Uterus (tissue), 4 donors: ENCODE data around the gene WDPCP. TPM values are rescaled to one million over a fixed set of nuclear protein-coding genes. Genes with fewer than 3 reads are reported as not detected.

Source experiments
- DNase-seq, 2 donors: peaks; one replicate each; pipeline ENCODE4 v3.0.0-alpha.2; 2019 to 2020
- H3K27ac ChIP-seq, 2 donors: fragments of 200-600 bp; sonication (generic); 1 replicate in 1 of 2; 2 replicates in 1 of 2; pipeline ENCODE4 v1.5.1; 2016 to 2018
- H3K27me3 ChIP-seq, 2 donors: fragments of 200-600 bp; sonication (generic); one replicate each; pipeline ENCODE4 v1.5.1; 2018 to 2019; ENCODE audit warnings: control low read depth in 1 of 2
- H3K36me3 ChIP-seq, 2 donors: fragments of 200-600 bp; sonication (generic); one replicate each; pipeline ENCODE4 v1.5.1; 2019; ENCODE audit warnings: control low read depth in 1 of 2
- H3K4me1 ChIP-seq, 2 donors: fragments of 200-600 bp; sonication (generic); one replicate each; pipeline ENCODE4 v1.5.1; 2018 to 2019; ENCODE audit warnings: control low read depth in 1 of 2
- H3K4me3 ChIP-seq, 2 donors: fragments of 200-600 bp; sonication (generic); 1 replicate in 1 of 2; 2 replicates in 1 of 2; pipeline ENCODE4 v1.5.1; 2018 to 2019; ENCODE audit warnings: mild to moderate bottlenecking in 1 of 2
- H3K9me3 ChIP-seq, 2 donors: fragments of 200-600 bp; sonication (generic); one replicate each; pipeline ENCODE4 v1.5.1; 2019; ENCODE audit warnings: control low read depth in 1 of 2
- CTCF ChIP-seq, 4 experiments: fragments of 200-600 bp in 2 of 4; fragments of 450-650 bp in 2 of 4; sonication (generic) in 2 of 4; IDR thresholded peaks; one replicate each; pipeline ENCODE4 v1.5.1; 2016 to 2019; ENCODE audit warnings: antibody characterized with exemption in 4 of 4, mild to moderate bottlenecking in 2 of 4, moderate library complexity in 1 of 4
- POLR2A ChIP-seq, 2 donors: fragments of 450-650 bp; IDR thresholded peaks; one replicate each; pipeline ENCODE4 v1.6.1; 2016; ENCODE audit warnings: antibody characterized with exemption in 2 of 2, mild to moderate bottlenecking in 1 of 2, moderate library complexity in 1 of 2
- intact Hi-C: fragments of 100-400 bp; cut with DNase I; formaldehyde crosslinking; loops from one replicate; pipeline ENCODE4 v1.15.1; 2023; ENCODE audit warnings: low total_unique reads
- total RNA-seq, 4 donors: library from RNA; depleted of rRNA in 3 of 4; stranded (reverse); fragments of >200 nt in 3 of 4; gene quantifications; one replicate each; pipeline versions ENCODE4 v1.1.0 to v1.2.4, GENCODE V29; 2014 to 2023
- donor health status: DM: yes; HTN: yes; CAD: no.

Gene WDPCP
- total RNA-seq, 4 donors from 2014 or later = 8.8 to 39.8 (median 29.7) TPM

GRCh38 chr2:63435070-63435469 lies 153.2 kb downstream of the WDPCP start:
- intact Hi-C loops = no loop called here
- DNase-seq = no peak
- no peaks in the 10 kb centered on the region for H3K36me3 ChIP-seq
- H3K4me3 ChIP-seq = no peak overlapping the region
- no peaks in the 10 kb centered on the region for H3K27me3 ChIP-seq
- TF ChIP-seq CTCF (IDR thresholded peaks at IDR 0.05) = no peak
- no peak for TF ChIP-seq POLR2A (IDR thresholded peaks at IDR 0.05)
- H3K4me1 ChIP-seq = no peaks in the 10 kb centered on the region
- no peak overlapping the region for H3K27ac ChIP-seq
- H3K9me3 ChIP-seq = no peaks in the 10 kb centered on the region

GRCh38 chr2:63434024-63435001 lies 154.0 kb downstream of the WDPCP start:
- no peaks in the 10 kb centered on the region for H3K36me3 ChIP-seq
- H3K27me3 ChIP-seq = no peaks in the 10 kb centered on the region
- H3K27ac ChIP-seq = no peak overlapping the region
- no peak overlapping the region for H3K4me3 ChIP-seq
- H3K9me3 ChIP-seq = no peaks in the 10 kb centered on the region
- TF ChIP-seq CTCF (IDR thresholded peaks at IDR 0.05) (no peak), POLR2A (IDR thresholded peaks at IDR 0.05) (no peak)
- no peak for DNase-seq
- intact Hi-C loops = no loop called here
- no peaks in the 10 kb centered on the region for H3K4me1 ChIP-seq

GRCh38 chr2:63432373-63432772 lies 155.9 kb downstream of the WDPCP start:
- intact Hi-C loops = no loop called here
- Histone ChIP-seq H3K4me1 (no peaks in the 10 kb centered on the region), H3K36me3 (no peaks in the 10 kb centered on the region), H3K4me3 (no peak overlapping the region), H3K27me3 (no peaks in the 10 kb centered on the region), H3K27ac (no peak overlapping the region), H3K9me3 (no peaks in the 10 kb centered on the region)
- DNase-seq = no peak
- TF ChIP-seq POLR2A (IDR thresholded peaks at IDR 0.05) = no peak
- TF ChIP-seq CTCF (IDR thresholded peaks at IDR 0.05) = no peak

- Histone ChIP-seq H3K4me1 (no peaks in the 10 kb centered on the region), H3K4me3 (no peak overlapping the region), H3K27ac (no peak overlapping the region), H3K27me3 (no peaks in the 10 kb centered on the region), H3K36me3 (no peaks in the 10 kb centered on the region), H3K9me3 (no peaks in the 10 kb centered on the region)
- TF ChIP-seq CTCF (IDR thresholded peaks at IDR 0.05) (no peak), POLR2A (IDR thresholded peaks at IDR 0.05) (no peak)
- intact Hi-C loops = no loop called here
- no peak for DNase-seq
Observed at GRCh38 chr2:63425606-63426005, 162.7 kb downstream of the WDPCP start.

- H3K36me3 ChIP-seq = no peaks in the 10 kb centered on the region
- no peak for DNase-seq
- no peaks in the 10 kb centered on the region for H3K9me3 ChIP-seq
- no peak overlapping the region for H3K27ac ChIP-seq
- H3K27me3 ChIP-seq = no peaks in the 10 kb centered on the region
- H3K4me1 ChIP-seq = no peaks in the 10 kb centered on the region
- no peak overlapping the region for H3K4me3 ChIP-seq
- intact Hi-C loops = no loop called here
- TF ChIP-seq CTCF (IDR thresholded peaks at IDR 0.05) (no peak), POLR2A (IDR thresholded peaks at IDR 0.05) (no peak)
Observed at GRCh38 chr2:63425079-63425416, 163.2 kb downstream of the WDPCP start.
